Endometrial microvascular endothelial cells (primary cell): ENCODE data around the gene PDE11A. TPM values are rescaled to one million over a fixed set of nuclear protein-coding genes. Genes with fewer than 3 reads are reported as not detected.

ENCODE experiments used
- in situ Hi-C: cut with HindIII; loops from 2 replicates; pipeline ENCODE4 v1.10.0; 2017; ENCODE audit warnings: low sequenced_read_pairs, low pct_unique_long_range_greater_than_20kb; ENCODE audit errors: inconsistent ontology term
- total RNA-seq: library from RNA; depleted of rRNA; stranded (reverse); fragments of >200 nt; gene quantifications from one replicate; pipeline ENCODE4 v1.2.3, GENCODE V29; 2015; ENCODE audit errors: inconsistent ontology term

PDE11A gene
- total RNA-seq, 1 donor from 2014 or later: 0.37 TPM

GRCh38 chr2:178025551-178026185, 46.9 kb downstream of the PDE11A start:
- in situ Hi-C loops: no loop called here

GRCh38 chr2:178018141-178018540, 54.4 kb downstream of the PDE11A start:
- in situ Hi-C loops: no loop called here

GRCh38 chr2:178016612-178017011, 56.0 kb downstream of the PDE11A start:
- in situ Hi-C loops: no loop called here

- in situ Hi-C loops: no loop called here
Measured at GRCh38 chr2:178012639-178013038, 59.9 kb downstream of the PDE11A start.

- in situ Hi-C loops: no loop called here
Measured at GRCh38 chr2:178009813-178010212, 62.8 kb downstream of the PDE11A start.

- in situ Hi-C loops: no loop called here
Measured at GRCh38 chr2:178008636-178009289, 63.8 kb downstream of the PDE11A start.

- in situ Hi-C loops: no loop called here
Measured at GRCh38 chr2:178006710-178007109, 65.9 kb downstream of the PDE11A start.

GRCh38 chr2:178005756-178006155, 66.8 kb downstream of the PDE11A start:
- in situ Hi-C loops: no loop called here

- in situ Hi-C loops: no loop called here
Measured at GRCh38 chr2:178002038-178002437, 70.5 kb downstream of the PDE11A start.

GRCh38 chr2:177998996-177999395, 73.6 kb downstream of the PDE11A start:
- in situ Hi-C loops: no loop called here

- in situ Hi-C loops: no loop called here
Measured at GRCh38 chr2:177998006-177998405, 74.6 kb downstream of the PDE11A start.

- in situ Hi-C loops: no loop called here
Measured at GRCh38 chr2:177992992-177993391, 79.6 kb downstream of the PDE11A start.

- in situ Hi-C loops: no loop called here
Measured at GRCh38 chr2:177989029-177989885, 83.3 kb downstream of the PDE11A start.

- in situ Hi-C loops: no loop called here
Measured at GRCh38 chr2:177984749-177985148, 87.8 kb downstream of the PDE11A start.

- in situ Hi-C loops: no loop called here
Measured at GRCh38 chr2:177983183-177983788, 89.3 kb downstream of the PDE11A start.

GRCh38 chr2:177972782-177973181, 99.8 kb downstream of the PDE11A start:
- in situ Hi-C loops: no loop called here

- in situ Hi-C loops: no loop called here
Measured at GRCh38 chr2:177972123-177972522, 100.5 kb downstream of the PDE11A start.

GRCh38 chr2:177970670-177971454, 101.7 kb downstream of the PDE11A start:
- in situ Hi-C loops: no loop called here

- in situ Hi-C loops: no loop called here
Measured at GRCh38 chr2:177964892-177965291, 107.7 kb downstream of the PDE11A start.
